Activated T-helper 1 cell treated with Interleukin-2 at 50 U/mL for 16 hours (primary cell): ENCODE data around the gene ARHGEF4.

Source experiments
- DNase-seq: peaks from one replicate; pipeline ENCODE4 v3.0.0-alpha.2; 2020; ENCODE audit warnings: low read depth

Gene ARHGEF4

GRCh38 chr2:130920415-130921163 lies 83.9 kb downstream of the ARHGEF4 start:
- peak; percentile 21 for DNase-seq

- DNase-seq, result no peak
Measured at GRCh38 chr2:130921164-130921476, 84.4 kb downstream of the ARHGEF4 start.

GRCh38 chr2:130922417-130922816 lies 85.7 kb downstream of the ARHGEF4 start:
- DNase-seq, result no peak

GRCh38 chr2:130928385-130928784 lies 91.7 kb downstream of the ARHGEF4 start:
- no peak for DNase-seq

- DNase-seq, result no peak
Measured at GRCh38 chr2:130930740-130931659, 94.3 kb downstream of the ARHGEF4 start.

GRCh38 chr2:130933501-130933900 lies 96.8 kb downstream of the ARHGEF4 start:
- DNase-seq, result no peak

- no peak for DNase-seq
Measured at GRCh38 chr2:130936451-130936850, 99.7 kb downstream of the ARHGEF4 start.

- DNase-seq, result no peak
Measured at GRCh38 chr2:130947967-130948366, 111.3 kb downstream of the ARHGEF4 start.

- no peak for DNase-seq
Measured at GRCh38 chr2:130949954-130950353, 113.2 kb downstream of the ARHGEF4 start.

- DNase-seq, result no peak
Measured at GRCh38 chr2:130951018-130951417, 114.3 kb downstream of the ARHGEF4 start.

- no peak for DNase-seq
Measured at GRCh38 chr2:130954873-130955272, 118.2 kb downstream of the ARHGEF4 start.

- DNase-seq, result no peak
Measured at GRCh38 chr2:130957915-130958314, 121.2 kb downstream of the ARHGEF4 start.

GRCh38 chr2:130963196-130963848 lies 126.6 kb downstream of the ARHGEF4 start:
- no peak for DNase-seq

- DNase-seq, result no peak
Measured at GRCh38 chr2:130963849-130964793, 127.4 kb downstream of the ARHGEF4 start.

GRCh38 chr2:130964931-130965330 lies 128.2 kb downstream of the ARHGEF4 start:
- DNase-seq, result no peak

- no peak for DNase-seq
Measured at GRCh38 chr2:130966149-130966774, 129.5 kb downstream of the ARHGEF4 start.

GRCh38 chr2:130966775-130967490 lies 130.2 kb downstream of the ARHGEF4 start:
- DNase-seq, result no peak

- DNase-seq, result no peak
Measured at GRCh38 chr2:130972410-130972809, 135.7 kb downstream of the ARHGEF4 start.

GRCh38 chr2:130975729-130976128 lies 139.0 kb downstream of the ARHGEF4 start:
- DNase-seq, result no peak

GRCh38 chr2:130976591-130977237 lies 140.0 kb downstream of the ARHGEF4 start:
- no peak for DNase-seq
